Measurements from ENCODE around the gene CAMP.

GRCh38 chr3:48187301-48187578 is 36.1 kb upstream of the CAMP start:
- TF ChIP-seq EP300 (IDR thresholded peaks at IDR 0.05) (no peak), CTCF (IDR thresholded peaks at IDR 0.05) (no peak), POLR2A (IDR thresholded peaks at IDR 0.05) (no peak), POLR2AphosphoS5 (IDR thresholded peaks at IDR 0.05) (no peak)

Data from sigmoid colon (tissue), 4 donors.